Cardiac muscle cell (in vitro differentiated cells and primary cell): ENCODE results near the gene NDUFB7. TPM values are rescaled to one million over a fixed set of nuclear protein-coding genes. Genes with fewer than 3 reads are reported as not detected.
"Not testable (repeated sequence)": the region's sequence is repeated elsewhere in the genome, so short reads cannot be mapped to it uniquely, and the experiment has no call there.

Experiments used
- DNase-seq, 2 donors: peaks; one replicate each; pipeline versions ENCODE4 v3.0.0 to v3.0.0-alpha.2; 2010 to 2017; ENCODE audit warnings: low read depth in 1 of 2, low spot score in 1 of 2
- H3K27ac ChIP-seq: fragments of 200-600 bp; sonication (generic); 2 replicates; pipeline ENCODE4 v1.5.1; 2016
- H3K27me3 ChIP-seq: fragments of 200-600 bp; sonication (generic); 2 replicates; pipeline ENCODE4 v1.6.0; 2016; ENCODE audit warnings: control low read depth
- H3K36me3 ChIP-seq: fragments of 200-600 bp; sonication (generic); 2 replicates; pipeline ENCODE4 v1.5.1; 2016; ENCODE audit warnings: control low read depth
- H3K4me1 ChIP-seq: fragments of 200-600 bp; sonication (generic); 2 replicates; pipeline ENCODE4 v1.8.1; 2017; ENCODE audit warnings: low read depth, mild to moderate bottlenecking, mixed run types
- H3K4me3 ChIP-seq: fragments of 200-600 bp; sonication (generic); 2 replicates; pipeline ENCODE4 v1.5.1; 2016; ENCODE audit warnings: mild to moderate bottlenecking
- H3K9me3 ChIP-seq: fragments of 200-600 bp; sonication (generic); 2 replicates; pipeline ENCODE4 v1.5.1; 2017; ENCODE audit warnings: low read depth, mild to moderate bottlenecking, control low read depth
- CTCF ChIP-seq: IDR thresholded peaks from 2 replicates; pipeline ENCODE4 v1.5.1; 2012; ENCODE audit warnings: low read depth, mild to moderate bottlenecking, low read length
- polyA plus RNA-seq: library from polyadenylated mRNA; unstranded; fragments of >200 nt; fragmentation: Nextera tagmentation; extraction: Ambion mirVana; gene quantifications from 2 replicates; pipeline ENCODE4 v1.2.1, GENCODE V29; 2016
- total RNA-seq: library from RNA; depleted of rRNA; stranded (reverse); fragments of >200 nt; gene quantifications from 2 replicates; pipeline ENCODE4 v1.2.3, GENCODE V29; 2016

Gene NDUFB7
- total RNA-seq = 381 and 600 TPM in 2 replicates
- 445 and 518 TPM in 2 replicates for polyA plus RNA-seq

- peak; percentile 66 for TF ChIP-seq CTCF
- peak; percentile 92 to 96 for DNase-seq
- H3K27me3 ChIP-seq = no peaks in the 10 kb centered on the region
- H3K4me3 ChIP-seq = peak within 1 kb of the TSS; percentile 96
- H3K36me3 ChIP-seq = no peaks in the 10 kb centered on the region
- peak within 1 kb of the TSS; percentile 58 for H3K27ac ChIP-seq
- no peaks in the 10 kb centered on the region for H3K9me3 ChIP-seq
- H3K4me1 ChIP-seq = peaks cover 7% of the 10 kb centered on the region
Measured at GRCh38 chr19:14571695-14572490, at the start of gene NDUFB7. NDUFB7 (minus strand) TSS chr19:14572066; CDS start chr19:14572000, 66 bp downstream.

- Histone ChIP-seq H3K9me3 (no peaks in the 10 kb centered on the region), H3K27me3 (no peaks in the 10 kb centered on the region), H3K4me1 (no peaks in the 10 kb centered on the region), H3K27ac (no peak overlapping the region), H3K4me3 (no peak overlapping the region), H3K36me3 (no peaks in the 10 kb centered on the region)
- DNase-seq = no peak
- TF ChIP-seq CTCF = no peak
Measured at GRCh38 chr19:14619404-14619803, 47.5 kb upstream of the NDUFB7 start.

GRCh38 chr19:14616407-14616806, 44.5 kb upstream of the NDUFB7 start:
- Histone ChIP-seq H3K9me3 (no peaks in the 10 kb centered on the region), H3K27ac (no peak overlapping the region), H3K36me3 (no peaks in the 10 kb centered on the region), H3K27me3 (no peaks in the 10 kb centered on the region), H3K4me3 (no peak overlapping the region), H3K4me1 (no peaks in the 10 kb centered on the region)
- no peak for DNase-seq
- TF ChIP-seq CTCF = no peak

GRCh38 chr19:14615623-14616022, 43.8 kb upstream of the NDUFB7 start:
- no peak for TF ChIP-seq CTCF
- H3K4me1 ChIP-seq = no peaks in the 10 kb centered on the region
- no peaks in the 10 kb centered on the region for H3K36me3 ChIP-seq
- H3K4me3 ChIP-seq = no peak overlapping the region
- H3K27me3 ChIP-seq = no peaks in the 10 kb centered on the region
- H3K27ac ChIP-seq = no peak overlapping the region
- DNase-seq = no peak
- H3K9me3 ChIP-seq = no peaks in the 10 kb centered on the region

GRCh38 chr19:14614099-14614412, 42.2 kb upstream of the NDUFB7 start:
- Histone ChIP-seq H3K27me3 (no peaks in the 10 kb centered on the region), H3K36me3 (no peaks in the 10 kb centered on the region), H3K9me3 (no peaks in the 10 kb centered on the region), H3K4me1 (no peaks in the 10 kb centered on the region), H3K4me3 (no peak overlapping the region), H3K27ac (no peak overlapping the region)
- TF ChIP-seq CTCF = no peak
- DNase-seq = no peak

GRCh38 chr19:14613399-14614098, 41.7 kb upstream of the NDUFB7 start:
- not testable (repeated sequence) for H3K4me1 ChIP-seq, H3K27ac ChIP-seq, H3K9me3 ChIP-seq, DNase-seq, H3K36me3 ChIP-seq, H3K27me3 ChIP-seq, H3K4me3 ChIP-seq
